Peyer's patch (tissue), 4 donors: ENCODE data around the gene GLIS1. TPM values are rescaled to one million over a fixed set of nuclear protein-coding genes. Genes with fewer than 3 reads are reported as not detected.
A peak's percentile ranks its signal among the peaks of the same experiment; 100 is the strongest.

Experiments used
- DNase-seq, 3 donors: peaks; one replicate each; pipeline ENCODE4 v3.0.0-alpha.2; 2017 to 2019
- H3K27ac ChIP-seq, 4 donors: fragments of 200-600 bp; sonication (generic); one replicate each; pipeline ENCODE4 v1.5.1; 2016 to 2019
- H3K27me3 ChIP-seq, 2 donors: fragments of 200-600 bp; sonication (generic); one replicate each; pipeline ENCODE4 v1.5.1; 2019
- H3K36me3 ChIP-seq, 3 donors: fragments of 200-600 bp; sonication (generic); one replicate each; pipeline ENCODE4 v1.5.1; 2016 to 2019
- H3K4me1 ChIP-seq, 4 donors: fragments of 200-600 bp; sonication (generic); one replicate each; pipeline ENCODE4 v1.5.1; 2016 to 2019
- H3K4me3 ChIP-seq, 4 donors: fragments of 200-600 bp; sonication (generic); 1 replicate in 3 of 4; 2 replicates in 1 of 4; pipeline ENCODE4 v1.5.1; 2016 to 2019; ENCODE audit warnings: mild to moderate bottlenecking in 1 of 4
- H3K9me3 ChIP-seq, 4 donors: fragments of 200-600 bp; sonication (generic); one replicate each; pipeline ENCODE4 v1.5.1; 2016 to 2019; ENCODE audit warnings: mild to moderate bottlenecking in 1 of 4
- POLR2A ChIP-seq, 2 donors: fragments of 450-650 bp; IDR thresholded peaks; one replicate each; pipeline ENCODE4 v1.5.1; 2017; ENCODE audit warnings: antibody characterized with exemption in 2 of 2, mild to moderate bottlenecking in 2 of 2, moderate library complexity in 2 of 2
- total RNA-seq, 4 donors: library from RNA; depleted of rRNA; stranded (reverse); fragments of >200 nt; gene quantifications; one replicate each; pipeline ENCODE4 v1.1.0, GENCODE V29; 2016
- TF ChIP-seq, protein P1 (sequence below), 6 experiments: fragments of 450-650 bp in 4 of 6; fragments of 200-600 bp in 2 of 6; sonication (generic) in 1 of 6; IDR thresholded peaks; one replicate each; pipeline ENCODE4 v1.5.1; 2017 to 2019; ENCODE audit warnings: antibody characterized with exemption in 6 of 6, mild to moderate bottlenecking in 3 of 6, moderate library complexity in 1 of 6

GLIS1 gene
- total RNA-seq, 4 donors from 2014 or later, result 0.54 to 1.7 (median 0.66) TPM; not detected in 1

DNA sequence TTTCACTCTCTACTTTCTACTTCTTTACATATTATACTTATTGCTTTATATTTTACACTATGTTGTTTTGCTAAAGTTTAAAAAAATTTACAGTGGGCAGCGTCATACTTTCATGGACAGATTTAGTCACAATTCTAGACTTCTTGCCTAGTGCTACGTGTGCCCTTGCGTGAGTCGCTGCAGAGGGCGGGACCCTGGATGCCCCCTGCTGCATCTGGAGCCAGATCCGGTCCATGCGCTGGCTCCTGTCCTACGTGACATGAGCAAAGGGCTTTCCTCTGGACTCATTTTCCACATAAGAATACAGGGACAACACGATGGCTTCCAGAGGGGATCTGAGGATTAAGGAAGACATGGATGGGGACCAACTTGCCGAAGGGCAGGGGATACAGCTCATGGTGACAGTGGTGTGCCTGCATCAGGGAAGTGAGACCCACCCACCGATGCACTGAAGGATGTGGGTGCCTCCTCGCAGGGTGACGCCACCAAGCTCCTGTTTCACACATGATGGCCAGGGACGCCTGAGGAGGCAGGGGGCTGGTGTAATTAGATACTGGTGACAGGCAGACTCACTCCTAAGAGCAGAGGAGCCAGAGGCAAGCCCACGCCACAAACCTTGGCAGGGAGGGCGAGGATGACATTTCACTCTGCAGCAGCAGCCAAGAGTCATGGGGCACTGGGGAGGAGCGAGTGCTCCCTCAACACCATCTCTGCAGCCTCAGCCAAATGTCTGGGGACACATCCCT, 193.1 kb downstream of the GLIS1 start:
- TF ChIP-seq, protein P1, sequence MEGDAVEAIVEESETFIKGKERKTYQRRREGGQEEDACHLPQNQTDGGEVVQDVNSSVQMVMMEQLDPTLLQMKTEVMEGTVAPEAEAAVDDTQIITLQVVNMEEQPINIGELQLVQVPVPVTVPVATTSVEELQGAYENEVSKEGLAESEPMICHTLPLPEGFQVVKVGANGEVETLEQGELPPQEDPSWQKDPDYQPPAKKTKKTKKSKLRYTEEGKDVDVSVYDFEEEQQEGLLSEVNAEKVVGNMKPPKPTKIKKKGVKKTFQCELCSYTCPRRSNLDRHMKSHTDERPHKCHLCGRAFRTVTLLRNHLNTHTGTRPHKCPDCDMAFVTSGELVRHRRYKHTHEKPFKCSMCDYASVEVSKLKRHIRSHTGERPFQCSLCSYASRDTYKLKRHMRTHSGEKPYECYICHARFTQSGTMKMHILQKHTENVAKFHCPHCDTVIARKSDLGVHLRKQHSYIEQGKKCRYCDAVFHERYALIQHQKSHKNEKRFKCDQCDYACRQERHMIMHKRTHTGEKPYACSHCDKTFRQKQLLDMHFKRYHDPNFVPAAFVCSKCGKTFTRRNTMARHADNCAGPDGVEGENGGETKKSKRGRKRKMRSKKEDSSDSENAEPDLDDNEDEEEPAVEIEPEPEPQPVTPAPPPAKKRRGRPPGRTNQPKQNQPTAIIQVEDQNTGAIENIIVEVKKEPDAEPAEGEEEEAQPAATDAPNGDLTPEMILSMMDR (IDR thresholded peaks at IDR 0.05), result no peak
- TF ChIP-seq POLR2A (IDR thresholded peaks at IDR 0.05), result no peak

DNA sequence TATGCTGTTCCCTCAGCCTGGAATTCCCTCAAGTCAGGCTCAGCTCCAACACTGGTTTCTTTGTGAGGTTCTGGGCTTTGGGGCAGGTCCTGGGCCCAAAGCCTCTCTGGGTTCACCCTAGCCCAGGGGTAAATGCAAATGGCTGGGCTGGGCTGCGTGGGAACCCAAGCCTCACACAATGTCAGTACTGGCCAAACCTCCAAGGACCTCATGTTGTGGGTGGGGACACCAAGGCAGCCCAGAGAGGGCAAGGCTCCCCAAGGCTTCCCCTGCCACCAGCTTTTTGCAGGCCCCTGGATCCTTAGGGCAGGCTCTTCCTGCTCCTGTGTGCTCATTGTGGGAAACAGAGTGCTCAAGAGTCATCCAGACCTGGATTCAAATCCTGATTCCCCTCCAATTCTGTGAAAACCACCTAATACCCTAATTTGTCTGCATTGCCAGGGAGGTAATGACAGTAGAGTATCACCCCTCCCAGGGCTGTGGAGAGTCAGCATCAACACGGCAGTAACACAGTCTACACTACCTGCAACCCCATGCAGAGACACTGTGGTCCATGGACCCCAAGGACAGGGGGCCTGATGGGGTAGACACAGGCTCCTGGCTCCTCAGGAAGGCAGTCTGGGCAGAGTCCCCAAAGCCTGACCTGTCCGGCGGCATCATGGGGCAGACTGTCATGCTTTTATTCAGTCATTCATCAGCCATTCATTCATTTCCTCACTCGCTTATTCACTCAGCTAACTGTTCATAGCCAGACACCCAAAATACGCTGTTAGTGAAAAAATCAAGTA, 194.0 kb downstream of the GLIS1 start:
- TF ChIP-seq, protein P1 (IDR thresholded peaks at IDR 0.05), result no peak
- TF ChIP-seq POLR2A (IDR thresholded peaks at IDR 0.05), result no peak
- H3K4me3 ChIP-seq, result no peak overlapping the region
- no peaks in the 10 kb centered on the region for H3K36me3 ChIP-seq

More for the DNA sequence above, 193.1 kb downstream of the GLIS1 start:
- H3K9me3 ChIP-seq, result no peaks in the 10 kb centered on the region
- DNase-seq, result peak in 2 of 3 donors; percentile 25 to 26
- no peak overlapping the region for H3K4me3 ChIP-seq
- no peaks in the 10 kb centered on the region for H3K36me3 ChIP-seq
- H3K27me3 ChIP-seq, result no peaks in the 10 kb centered on the region
- H3K4me1 ChIP-seq, result no peaks in the 10 kb centered on the region
- H3K27ac ChIP-seq, result no peak overlapping the region

DNA sequence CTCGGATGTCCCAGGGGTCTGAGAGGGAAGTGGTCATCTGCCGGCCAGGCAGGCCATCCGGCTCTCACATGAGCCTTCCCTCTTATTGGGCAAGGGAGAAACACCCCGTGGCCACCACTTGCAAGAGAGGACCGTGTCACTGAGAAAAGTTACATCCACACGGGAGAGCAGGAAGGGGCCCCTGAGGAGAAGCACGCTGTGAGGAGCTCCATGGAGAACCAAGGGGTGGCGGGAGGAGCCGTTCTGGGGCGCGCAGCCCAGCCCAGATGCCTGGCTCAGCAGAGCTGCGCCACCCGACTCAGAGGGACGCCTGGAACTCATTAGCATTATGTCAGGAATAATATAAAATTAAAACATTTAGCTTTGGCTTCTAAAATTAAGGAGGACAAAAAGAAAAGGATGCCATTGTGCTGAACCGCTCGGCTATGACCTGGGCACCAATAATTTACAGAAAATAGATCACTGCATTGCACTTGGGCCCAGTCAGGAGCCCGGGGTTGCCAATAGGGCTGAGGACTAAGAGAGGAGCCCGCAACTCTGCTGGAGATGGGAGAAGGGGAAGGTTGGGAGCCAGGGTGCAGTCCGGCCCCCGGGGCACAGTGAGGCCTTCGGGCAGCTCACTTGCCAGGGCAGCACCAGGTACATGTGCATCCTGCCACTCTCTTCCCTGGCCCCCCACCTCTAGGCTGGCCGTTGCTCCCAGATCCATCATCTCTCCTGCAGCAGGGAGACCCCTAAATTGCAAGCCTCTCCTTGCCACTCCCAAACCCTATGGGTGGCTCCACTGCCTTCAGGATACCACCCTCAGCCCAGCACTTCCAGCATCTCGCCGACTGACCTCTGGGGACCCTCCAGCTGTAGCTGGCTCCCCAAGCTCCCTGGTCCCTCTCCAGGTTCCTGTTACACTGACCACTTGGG, 194.9 kb downstream of the GLIS1 start:
- no peak overlapping the region for H3K4me3 ChIP-seq
- no peak for TF ChIP-seq POLR2A (IDR thresholded peaks at IDR 0.05)
- TF ChIP-seq, protein P1 (IDR thresholded peaks at IDR 0.05), result no peak
- H3K4me1 ChIP-seq, result no peaks in the 10 kb centered on the region
- no peaks in the 10 kb centered on the region for H3K27me3 ChIP-seq
- H3K9me3 ChIP-seq, result no peaks in the 10 kb centered on the region
- H3K36me3 ChIP-seq, result no peaks in the 10 kb centered on the region
- H3K27ac ChIP-seq, result no peak overlapping the region
- peak in 1 of 3 donors; percentile 12 for DNase-seq

More for the DNA sequence above, 194.0 kb downstream of the GLIS1 start:
- Histone ChIP-seq H3K9me3 (no peaks in the 10 kb centered on the region), H3K27ac (no peak overlapping the region), H3K27me3 (no peaks in the 10 kb centered on the region), H3K4me1 (no peaks in the 10 kb centered on the region)
- peak in 2 of 3 donors; percentile 16 to 19 for DNase-seq

DNA sequence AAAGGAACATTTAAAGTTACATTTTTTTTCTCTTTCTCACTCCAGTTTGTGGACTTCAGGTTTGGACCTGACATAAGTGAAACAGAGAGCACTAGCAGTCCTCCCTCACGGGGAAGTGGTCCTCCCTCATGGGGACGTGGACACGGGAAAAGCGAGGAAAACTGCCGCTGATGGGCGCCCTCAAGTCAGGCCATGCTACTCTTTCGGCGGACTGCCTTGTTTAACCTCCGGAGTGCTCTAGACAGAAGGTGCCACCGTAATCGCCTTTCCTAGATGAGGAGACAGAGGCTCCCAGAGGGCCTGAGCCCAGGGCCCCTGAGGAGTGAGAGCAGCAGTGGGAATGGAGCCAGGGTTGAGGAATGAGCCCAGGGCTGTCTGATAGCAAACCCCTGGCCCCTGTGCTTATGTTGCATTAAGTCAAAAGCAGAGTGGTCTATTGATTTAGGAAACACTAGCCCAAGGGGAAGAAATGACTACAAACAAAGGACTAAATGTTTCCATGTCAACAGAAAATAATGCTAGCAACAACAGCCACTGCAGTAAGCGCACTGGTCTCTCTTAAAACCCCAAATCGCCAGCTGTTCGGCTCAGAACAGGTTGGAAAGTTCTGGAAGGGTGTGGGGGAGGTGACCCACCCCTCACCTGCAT, 195.7 kb downstream of the GLIS1 start:
- DNase-seq, result peak in 1 of 3 donors; percentile 35
- TF ChIP-seq, protein P1 (IDR thresholded peaks at IDR 0.05), result no peak
- no peak for TF ChIP-seq POLR2A (IDR thresholded peaks at IDR 0.05)
- Histone ChIP-seq H3K36me3 (no peaks in the 10 kb centered on the region), H3K27ac (no peak overlapping the region), H3K9me3 (no peaks in the 10 kb centered on the region), H3K4me1 (no peaks in the 10 kb centered on the region), H3K27me3 (no peaks in the 10 kb centered on the region), H3K4me3 (no peak overlapping the region)

DNA sequence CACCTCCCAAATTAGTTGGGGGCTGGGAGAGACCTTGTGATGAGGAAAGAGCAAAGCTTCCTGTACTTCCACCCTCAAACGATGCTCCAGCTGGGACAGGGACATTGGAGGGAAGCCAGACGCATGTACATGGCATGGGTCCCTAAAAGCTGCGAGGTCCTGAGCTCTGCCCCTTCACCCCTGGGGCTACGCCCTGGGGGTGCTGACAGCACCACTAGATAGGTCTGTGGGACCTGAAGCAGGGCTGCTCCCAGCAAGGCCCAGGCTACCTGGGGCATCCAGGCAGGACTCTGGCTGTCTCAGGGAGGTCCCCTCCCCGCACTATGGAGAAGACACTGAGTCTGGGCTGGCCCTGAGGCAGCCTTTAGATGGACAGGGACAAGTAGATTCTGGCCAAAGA, 196.4 kb downstream of the GLIS1 start:
- H3K36me3 ChIP-seq, result no peaks in the 10 kb centered on the region
- no peaks in the 10 kb centered on the region for H3K9me3 ChIP-seq
- no peak overlapping the region for H3K27ac ChIP-seq
- no peaks in the 10 kb centered on the region for H3K4me1 ChIP-seq
- no peak overlapping the region for H3K4me3 ChIP-seq
- no peaks in the 10 kb centered on the region for H3K27me3 ChIP-seq
- no peak for TF ChIP-seq POLR2A (IDR thresholded peaks at IDR 0.05)
- TF ChIP-seq, protein P1 (IDR thresholded peaks at IDR 0.05), result no peak
- DNase-seq, result no peak
